ENCODE results near the gene ZNF772.

ZNF772 gene

GRCh38 chr19:57435062-57435978 lies 42.0 kb downstream of the ZNF772 start, which contains the start of gene ZNF749:
ZNF749 (plus strand) TSS chr19:57435325; CDS start chr19:57435579, 254 bp downstream.
- DNase-seq (ENCODE audit: low read depth, low spot score): peak; percentile 97

GRCh38 chr19:57434386-57435061 lies 42.8 kb downstream of the ZNF772 start:
- no peak for DNase-seq (ENCODE audit: low read depth, low spot score)

- no peak for DNase-seq (ENCODE audit: low read depth, low spot score)
These were observed 56.3 kb downstream of the ZNF772 start for GRCh38 chr19:57421037-57421436.

GRCh38 chr19:57419439-57419838 lies 57.9 kb downstream of the ZNF772 start:
- DNase-seq (ENCODE audit: low read depth, low spot score): no peak
